Right ventricle myocardium superior (tissue), 1 donor: ENCODE results near the gene LYPD4. TPM values are rescaled to one million over a fixed set of nuclear protein-coding genes. Genes with fewer than 3 reads are reported as not detected.

ENCODE experiments used
- ATAC-seq: fragments of 200-7000 bp; cut with Tn5 transposase; one replicate; pipeline ENCODE4 v1.9.1; 2020; ENCODE audit warnings: mild to moderate bottlenecking; ENCODE audit not compliant: poor library complexity
- DNase-seq: peaks from one replicate; pipeline ENCODE4 v3.0.0-alpha.2; 2020
- intact Hi-C: fragments of 100-400 bp; cut with DNase I; formaldehyde crosslinking; loops from one replicate; pipeline ENCODE4 v1.11.2; 2022
- long read RNA-seq: library from polyadenylated mRNA; unstranded; transcript quantifications from one replicate; pipeline ENCODE4 v2.0.0, GENCODE V29; 2021
- total RNA-seq: library from RNA; stranded (reverse); fragmentation: NEBNext Ultra II Directional; extraction: Animal tissue kit (Norgen Biotek cat#: 25700); gene quantifications from one replicate; pipeline ENCODE4 v1.2.1, GENCODE V29; 2021
- donor health status: DM: no; HTN: yes; CAD: no; lungs with severe emphysema.

Gene LYPD4
- total RNA-seq = not detected
- long read RNA-seq = 0 reads

GRCh38 chr19:41844601-41845000, at the start of gene LYPD4:
LYPD4 (minus strand) TSS chr19:41844683; CDS start chr19:41839285, 5,398 bp downstream.
- intact Hi-C loops = no loop called here
- ATAC-seq (no peak), DNase-seq (no peak)

- ATAC-seq (no peak), DNase-seq (no peak)
- intact Hi-C loops = no loop called here
Measured at GRCh38 chr19:41893899-41894298, 49.4 kb upstream of the LYPD4 start.

- ATAC-seq (no peak), DNase-seq (no peak)
- intact Hi-C loops = no loop called here
Measured at GRCh38 chr19:41892173-41892902, 47.9 kb upstream of the LYPD4 start.

GRCh38 chr19:41890936-41891335, 46.5 kb upstream of the LYPD4 start:
- intact Hi-C loops = no loop called here
- ATAC-seq (no peak), DNase-seq (no peak)

GRCh38 chr19:41889896-41890295, 45.4 kb upstream of the LYPD4 start:
- intact Hi-C loops = no loop called here
- no peak for DNase-seq
- no peak for ATAC-seq

- ATAC-seq (no peak), DNase-seq (no peak)
- intact Hi-C loops = no loop called here
Measured at GRCh38 chr19:41888926-41889325, 44.4 kb upstream of the LYPD4 start.

GRCh38 chr19:41887711-41888382, 43.4 kb upstream of the LYPD4 start:
- DNase-seq (no peak), ATAC-seq (no peak)
- intact Hi-C loops = no loop called here

GRCh38 chr19:41886761-41887710, 42.6 kb upstream of the LYPD4 start:
- DNase-seq = no peak
- no peak for ATAC-seq
- intact Hi-C loops = no loop called here

GRCh38 chr19:41883821-41884733, 39.6 kb upstream of the LYPD4 start:
- ATAC-seq (peak; percentile 96), DNase-seq (peak; percentile 97)
- intact Hi-C loops = no loop called here

GRCh38 chr19:41883463-41883820, 39.0 kb upstream of the LYPD4 start:
- intact Hi-C loops = no loop called here
- DNase-seq = no peak
- ATAC-seq = peak; percentile 2

GRCh38 chr19:41882568-41883462, 38.3 kb upstream of the LYPD4 start, which contains the start of gene ARHGEF1:
ARHGEF1 (plus strand) TSS chr19:41883184; CDS start chr19:41888083, 4,899 bp downstream.
- ATAC-seq = peak; percentile 63
- peak; percentile 83 for DNase-seq
- intact Hi-C loops = no loop called here

GRCh38 chr19:41880329-41880708, 35.8 kb upstream of the LYPD4 start:
- intact Hi-C loops = no loop called here
- no peak for ATAC-seq
- DNase-seq = no peak

GRCh38 chr19:41879670-41880328, 35.3 kb upstream of the LYPD4 start:
- intact Hi-C loops = no loop called here

GRCh38 chr19:41879080-41879479, 34.6 kb upstream of the LYPD4 start:
- ATAC-seq (no peak), DNase-seq (no peak)
- intact Hi-C loops = no loop called here

More at GRCh38 chr19:41879670-41880328, 35.3 kb upstream of the LYPD4 start:
- ATAC-seq (no peak), DNase-seq (no peak)

GRCh38 chr19:41877916-41878905, 33.7 kb upstream of the LYPD4 start:
- intact Hi-C loops = no loop called here
- DNase-seq (no peak), ATAC-seq (no peak)
